ENCODE results near the gene DDX25.

The DDX25 gene

DNA sequence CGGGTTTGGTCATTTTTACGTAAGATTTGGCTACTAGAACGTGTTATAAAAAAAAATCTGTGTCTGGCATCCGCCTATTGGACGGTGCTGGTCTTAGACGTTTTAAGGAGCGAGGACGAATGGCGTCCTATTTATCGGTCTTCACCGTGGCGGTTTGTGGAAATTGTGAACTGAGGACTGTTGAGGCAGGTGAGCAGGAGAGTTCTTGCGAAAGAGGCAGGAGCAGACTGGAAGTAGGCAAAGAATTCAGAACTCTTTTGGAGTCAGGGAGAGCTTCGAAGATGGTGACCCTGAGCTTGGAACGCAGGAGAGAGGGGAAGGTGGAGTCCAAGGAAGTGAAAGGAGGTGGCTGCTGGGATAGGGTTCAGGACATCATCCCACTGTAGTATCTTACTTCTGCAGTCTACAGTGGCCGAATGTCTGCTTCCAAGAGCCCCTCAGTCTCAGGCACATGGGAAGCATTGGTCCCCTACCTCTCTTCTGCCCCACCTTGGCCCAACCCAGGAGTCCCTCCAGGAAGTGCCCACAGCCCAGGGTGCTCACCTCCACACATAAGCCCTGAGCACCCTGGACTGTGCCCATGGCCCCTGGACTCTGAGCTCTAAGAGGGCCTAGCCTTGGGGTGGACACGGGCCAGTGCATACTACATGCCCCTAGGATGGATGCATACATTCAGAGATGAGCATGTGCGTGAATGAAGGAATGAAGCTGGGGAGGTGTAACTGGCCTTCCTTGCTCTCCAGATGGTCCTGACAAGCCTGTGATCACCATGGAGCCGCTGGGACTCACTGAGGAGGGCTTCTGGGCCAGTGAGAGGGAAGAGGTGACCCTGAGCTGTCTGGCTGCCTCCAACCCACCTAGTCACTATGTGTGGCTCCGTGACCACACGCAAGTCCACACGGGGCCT lies 45.2 kb downstream of the DDX25 start:
- no peaks in the 10 kb centered on the region for H3K79me2 ChIP-seq (ENCODE audit: insufficient read depth, low read length)
- H3K36me3 ChIP-seq (ENCODE audit: low read length): no peaks in the 10 kb centered on the region
- no peak for TF ChIP-seq EZH2phosphoT487 (conservative IDR thresholded peaks at IDR 0.05; ENCODE audit: low read length)
- TF ChIP-seq, protein P1, sequence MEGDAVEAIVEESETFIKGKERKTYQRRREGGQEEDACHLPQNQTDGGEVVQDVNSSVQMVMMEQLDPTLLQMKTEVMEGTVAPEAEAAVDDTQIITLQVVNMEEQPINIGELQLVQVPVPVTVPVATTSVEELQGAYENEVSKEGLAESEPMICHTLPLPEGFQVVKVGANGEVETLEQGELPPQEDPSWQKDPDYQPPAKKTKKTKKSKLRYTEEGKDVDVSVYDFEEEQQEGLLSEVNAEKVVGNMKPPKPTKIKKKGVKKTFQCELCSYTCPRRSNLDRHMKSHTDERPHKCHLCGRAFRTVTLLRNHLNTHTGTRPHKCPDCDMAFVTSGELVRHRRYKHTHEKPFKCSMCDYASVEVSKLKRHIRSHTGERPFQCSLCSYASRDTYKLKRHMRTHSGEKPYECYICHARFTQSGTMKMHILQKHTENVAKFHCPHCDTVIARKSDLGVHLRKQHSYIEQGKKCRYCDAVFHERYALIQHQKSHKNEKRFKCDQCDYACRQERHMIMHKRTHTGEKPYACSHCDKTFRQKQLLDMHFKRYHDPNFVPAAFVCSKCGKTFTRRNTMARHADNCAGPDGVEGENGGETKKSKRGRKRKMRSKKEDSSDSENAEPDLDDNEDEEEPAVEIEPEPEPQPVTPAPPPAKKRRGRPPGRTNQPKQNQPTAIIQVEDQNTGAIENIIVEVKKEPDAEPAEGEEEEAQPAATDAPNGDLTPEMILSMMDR (IDR thresholded peaks at IDR 0.05; ENCODE audit: insufficient read depth, low read length, poor library complexity, severe bottlenecking): no peak
- H3K27ac ChIP-seq (ENCODE audit: low read depth, low read length): no peak overlapping the region
- H3K9me2 ChIP-seq (replicated peaks; ENCODE audit: insufficient read depth, low read length): no peaks in the 10 kb centered on the region
- no peak overlapping the region for H2AFZ ChIP-seq (ENCODE audit: low read depth, low read length, severe bottlenecking)
- H3K4me2 ChIP-seq (ENCODE audit: low read depth, low read length, poor library complexity, severe bottlenecking): no peak overlapping the region
- no peaks in the 10 kb centered on the region for H3K9me3 ChIP-seq (ENCODE audit: insufficient read depth, low read length)
- H3K27me3 ChIP-seq (ENCODE audit: low read length): no peaks in the 10 kb centered on the region
- no peaks in the 10 kb centered on the region for H3F3A ChIP-seq (ENCODE audit: insufficient read depth)
- no peak overlapping the region for H3K4me3 ChIP-seq (ENCODE audit: insufficient read depth, low read length, poor library complexity, severe bottlenecking)
- H4K20me1 ChIP-seq (ENCODE audit: low read depth, low read length): no peaks in the 10 kb centered on the region
- no peak overlapping the region for H3K9ac ChIP-seq (ENCODE audit: low read length)

DNA sequence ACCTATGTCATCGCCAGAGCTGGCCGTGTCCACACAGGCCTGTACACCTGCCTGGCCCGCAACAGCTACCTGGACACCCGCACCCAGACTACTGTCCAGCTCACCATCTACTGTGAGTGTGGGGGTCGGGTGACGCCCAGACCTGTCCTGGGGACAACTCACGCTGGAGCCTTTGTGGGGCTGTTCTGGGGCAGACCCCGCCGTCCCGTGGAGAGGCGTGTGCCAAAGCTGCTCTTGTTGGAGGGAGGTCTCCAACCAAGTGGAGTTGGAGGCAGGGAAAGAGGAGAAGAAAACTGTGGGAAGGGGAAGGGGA lies 45.8 kb downstream of the DDX25 start:
- Histone ChIP-seq H3K9me2 (replicated peaks; ENCODE audit: insufficient read depth, low read length) (no peaks in the 10 kb centered on the region), H3K27ac (ENCODE audit: low read depth, low read length) (no peak overlapping the region), H3K36me3 (ENCODE audit: low read length) (no peaks in the 10 kb centered on the region), H4K20me1 (ENCODE audit: low read depth, low read length) (no peaks in the 10 kb centered on the region), H3K9me3 (ENCODE audit: insufficient read depth, low read length) (no peaks in the 10 kb centered on the region), H3K4me3 (ENCODE audit: insufficient read depth, low read length, poor library complexity, severe bottlenecking) (no peak overlapping the region), H3K4me2 (ENCODE audit: low read depth, low read length, poor library complexity, severe bottlenecking) (no peak overlapping the region), H3K79me2 (ENCODE audit: insufficient read depth, low read length) (no peaks in the 10 kb centered on the region), H3F3A (ENCODE audit: insufficient read depth) (no peaks in the 10 kb centered on the region), H3K27me3 (ENCODE audit: low read length) (no peaks in the 10 kb centered on the region), H2AFZ (ENCODE audit: low read depth, low read length, severe bottlenecking) (no peak overlapping the region), H3K9ac (ENCODE audit: low read length) (no peak overlapping the region)
- TF ChIP-seq EZH2phosphoT487 (conservative IDR thresholded peaks at IDR 0.05; ENCODE audit: low read length): no peak
- TF ChIP-seq, protein P1 (IDR thresholded peaks at IDR 0.05; ENCODE audit: insufficient read depth, low read length, poor library complexity, severe bottlenecking): no peak

DNA sequence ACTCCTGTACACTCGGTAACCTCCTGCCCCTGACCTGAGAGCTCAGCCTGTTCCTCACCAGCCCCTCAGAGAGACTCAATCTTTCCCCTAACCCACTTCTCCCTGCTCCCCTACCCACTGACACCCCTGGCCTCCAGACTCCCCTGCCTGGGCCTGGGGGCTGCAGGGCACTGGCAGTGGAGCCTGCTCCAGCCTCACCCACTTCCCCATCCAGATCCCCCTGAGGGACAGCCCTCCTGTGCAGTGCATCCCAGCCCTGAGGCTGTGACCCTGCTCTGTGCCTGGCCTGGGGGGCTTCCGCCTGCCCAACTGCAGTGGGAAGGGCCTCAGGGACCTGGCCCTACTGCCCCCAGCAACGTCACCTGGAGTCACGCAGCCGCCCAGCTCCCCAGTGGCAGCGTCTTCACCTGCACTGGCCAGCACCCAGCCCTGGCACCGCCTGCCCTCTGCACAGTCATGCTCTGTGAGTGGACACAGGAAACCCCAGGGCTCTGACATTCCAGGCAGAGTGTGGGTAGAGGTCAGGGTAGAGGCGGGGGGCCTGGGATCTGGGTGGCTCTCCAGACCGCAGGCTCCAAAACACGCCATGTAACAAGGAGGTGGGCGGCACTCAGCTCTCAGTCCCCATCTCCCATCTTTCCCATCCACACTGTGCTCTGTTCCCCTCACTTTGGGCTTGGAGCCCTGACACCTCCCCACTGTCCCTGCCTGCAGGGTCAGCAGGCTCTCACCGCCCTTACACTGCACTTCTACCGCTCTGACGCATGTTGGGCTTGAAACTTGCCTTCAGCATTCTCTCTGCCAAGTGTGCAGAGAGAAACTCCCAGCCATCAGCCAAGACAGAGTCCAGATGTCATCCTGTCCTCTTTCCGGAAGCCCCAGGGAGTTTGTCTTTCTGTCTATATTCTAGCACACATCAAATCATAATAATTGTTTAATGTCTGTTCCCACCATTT lies 46.7 kb downstream of the DDX25 start:
- no peaks in the 10 kb centered on the region for H3K9me2 ChIP-seq (replicated peaks; ENCODE audit: insufficient read depth, low read length)
- no peaks in the 10 kb centered on the region for H3K36me3 ChIP-seq (ENCODE audit: low read length)
- no peak overlapping the region for H3K9ac ChIP-seq (ENCODE audit: low read length)
- H3K4me3 ChIP-seq (ENCODE audit: insufficient read depth, low read length, poor library complexity, severe bottlenecking): no peak overlapping the region
- no peak overlapping the region for H2AFZ ChIP-seq (ENCODE audit: low read depth, low read length, severe bottlenecking)
- H3K27me3 ChIP-seq (ENCODE audit: low read length): no peaks in the 10 kb centered on the region
- no peak overlapping the region for H3K27ac ChIP-seq (ENCODE audit: low read depth, low read length)
- H4K20me1 ChIP-seq (ENCODE audit: low read depth, low read length): no peaks in the 10 kb centered on the region
- H3K9me3 ChIP-seq (ENCODE audit: insufficient read depth, low read length): no peaks in the 10 kb centered on the region
- no peaks in the 10 kb centered on the region for H3F3A ChIP-seq (ENCODE audit: insufficient read depth)
- no peaks in the 10 kb centered on the region for H3K79me2 ChIP-seq (ENCODE audit: insufficient read depth, low read length)
- H3K4me2 ChIP-seq (ENCODE audit: low read depth, low read length, poor library complexity, severe bottlenecking): no peak overlapping the region
- no peak for TF ChIP-seq EZH2phosphoT487 (conservative IDR thresholded peaks at IDR 0.05; ENCODE audit: low read length)
- TF ChIP-seq, protein P1 (IDR thresholded peaks at IDR 0.05; ENCODE audit: insufficient read depth, low read length, poor library complexity, severe bottlenecking): no peak

Measured in SU-DHL-6 (cell line).